ENCODE results near the gene UBE2Q2.
A peak's percentile ranks its signal among the peaks of the same experiment; 100 is the strongest.
"Not testable (repeated sequence)": the region's sequence is repeated elsewhere in the genome, so short reads cannot be mapped to it uniquely, and the experiment has no call there.

Gene UBE2Q2

GRCh38 chr15:75867449-75867848 is 24.2 kb downstream of the UBE2Q2 start:
- DNase-seq, result no peak

GRCh38 chr15:75868019-75868418 is 24.8 kb downstream of the UBE2Q2 start:
- DNase-seq, result no peak

GRCh38 chr15:75869446-75869845 is 26.2 kb downstream of the UBE2Q2 start:
- no peak for DNase-seq

GRCh38 chr15:75871589-75871988 is 28.3 kb downstream of the UBE2Q2 start:
- DNase-seq, result not testable (repeated sequence)

- DNase-seq, result no peak
Measured at GRCh38 chr15:75872403-75872990, 29.2 kb downstream of the UBE2Q2 start.

GRCh38 chr15:75884041-75884440 is 40.8 kb downstream of the UBE2Q2 start:
- DNase-seq, result no peak

- no peak for DNase-seq
Measured at GRCh38 chr15:75887178-75887577, 43.9 kb downstream of the UBE2Q2 start.

- no peak for DNase-seq
Measured at GRCh38 chr15:75891895-75892294, 48.6 kb downstream of the UBE2Q2 start.

- no peak for DNase-seq
Measured at GRCh38 chr15:75895731-75896130, 52.5 kb downstream of the UBE2Q2 start.

- no peak for DNase-seq
Measured at GRCh38 chr15:75900577-75900976, 57.3 kb downstream of the UBE2Q2 start.

GRCh38 chr15:75902129-75902557 is 58.9 kb downstream of the UBE2Q2 start:
- no peak for DNase-seq

GRCh38 chr15:75903331-75904239 is 60.3 kb downstream of the UBE2Q2 start, which contains the start of gene FBXO22:
TSS of gene FBXO22 (plus strand) at chr15:75903878. CDS start at chr15:75903964, 86 bp downstream.
- DNase-seq, result peak; percentile 83

GRCh38 chr15:75905231-75905630 is 62.0 kb downstream of the UBE2Q2 start:
- no peak for DNase-seq

GRCh38 chr15:75910355-75910754 is 67.1 kb downstream of the UBE2Q2 start:
- not testable (repeated sequence) for DNase-seq

GRCh38 chr15:75916978-75917377 is 73.7 kb downstream of the UBE2Q2 start:
- no peak for DNase-seq

- DNase-seq, result no peak
Measured at GRCh38 chr15:75918135-75918534, 74.9 kb downstream of the UBE2Q2 start.

- DNase-seq, result no peak
Measured at GRCh38 chr15:75920079-75920478, 76.8 kb downstream of the UBE2Q2 start.

GRCh38 chr15:75921732-75922703 is 78.8 kb downstream of the UBE2Q2 start:
- DNase-seq, result no peak

GRCh38 chr15:75923756-75924155 is 80.5 kb downstream of the UBE2Q2 start:
- DNase-seq, result no peak

- DNase-seq, result no peak
Measured at GRCh38 chr15:75924576-75924975, 81.3 kb downstream of the UBE2Q2 start.

- DNase-seq, result no peak
Measured at GRCh38 chr15:75925440-75925839, 82.2 kb downstream of the UBE2Q2 start.

GRCh38 chr15:75926931-75927330 is 83.7 kb downstream of the UBE2Q2 start:
- no peak for DNase-seq

GRCh38 chr15:75927601-75928000 is 84.4 kb downstream of the UBE2Q2 start:
- DNase-seq, result no peak

All from activated effector memory CD4-positive, alpha-beta T cell treated with Interleukin-2 at 50 U/mL for 16 hours (primary cell).